ENCODE results near the gene FZD4. TPM values are rescaled to one million over a fixed set of nuclear protein-coding genes. Genes with fewer than 3 reads are reported as not detected.
"Not testable (repeated sequence)": the region's sequence is repeated elsewhere in the genome, so short reads cannot be mapped to it uniquely, and the experiment has no call there.

FZD4 gene
- total RNA-seq, 1 donor from 2014 or later, result 14.2 TPM

DNA sequence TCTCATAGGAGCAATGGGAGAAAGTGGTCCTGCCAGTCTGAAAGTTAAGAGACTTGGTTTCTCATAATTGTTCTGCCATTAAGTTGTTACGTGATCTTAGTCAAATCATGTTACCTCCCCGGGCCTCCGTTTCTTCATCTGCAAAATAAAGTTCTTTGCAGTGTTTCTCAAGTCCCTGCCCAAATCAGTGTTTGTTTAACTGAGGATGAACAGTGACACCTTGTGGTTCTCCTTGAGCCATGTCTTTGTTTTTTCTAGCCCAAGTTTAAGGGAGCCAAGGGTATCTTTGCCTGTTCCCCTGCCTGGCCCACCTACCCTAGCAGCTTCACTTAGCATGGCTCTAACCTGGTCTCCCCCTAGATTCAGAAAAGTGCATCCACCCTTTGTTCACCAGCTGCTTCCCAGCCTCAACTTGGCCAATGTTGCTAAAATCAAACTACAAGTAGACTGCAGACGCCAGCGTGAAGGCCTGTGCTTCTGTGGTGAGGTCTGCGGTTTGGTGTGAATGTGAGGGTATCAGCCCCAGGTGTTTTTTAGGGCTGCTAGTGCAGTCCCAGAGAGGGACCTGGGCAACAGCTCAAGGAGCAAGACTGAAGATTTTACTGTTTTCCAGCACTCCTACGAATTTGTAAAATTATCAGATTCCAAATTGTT, 35.5 kb downstream of the FZD4 start:
- DNase-seq (ENCODE audit: extremely low spot score, unreplicated experiment), result no peak
- H3K4me3 Mint-ChIP-seq (ENCODE audit: unreplicated experiment), result peak overlapping the region; percentile 12
- peaks cover 74% of the 10 kb centered on the region for H3K4me1 Mint-ChIP-seq (ENCODE audit: unreplicated experiment)
- TF ChIP-seq, protein P1, sequence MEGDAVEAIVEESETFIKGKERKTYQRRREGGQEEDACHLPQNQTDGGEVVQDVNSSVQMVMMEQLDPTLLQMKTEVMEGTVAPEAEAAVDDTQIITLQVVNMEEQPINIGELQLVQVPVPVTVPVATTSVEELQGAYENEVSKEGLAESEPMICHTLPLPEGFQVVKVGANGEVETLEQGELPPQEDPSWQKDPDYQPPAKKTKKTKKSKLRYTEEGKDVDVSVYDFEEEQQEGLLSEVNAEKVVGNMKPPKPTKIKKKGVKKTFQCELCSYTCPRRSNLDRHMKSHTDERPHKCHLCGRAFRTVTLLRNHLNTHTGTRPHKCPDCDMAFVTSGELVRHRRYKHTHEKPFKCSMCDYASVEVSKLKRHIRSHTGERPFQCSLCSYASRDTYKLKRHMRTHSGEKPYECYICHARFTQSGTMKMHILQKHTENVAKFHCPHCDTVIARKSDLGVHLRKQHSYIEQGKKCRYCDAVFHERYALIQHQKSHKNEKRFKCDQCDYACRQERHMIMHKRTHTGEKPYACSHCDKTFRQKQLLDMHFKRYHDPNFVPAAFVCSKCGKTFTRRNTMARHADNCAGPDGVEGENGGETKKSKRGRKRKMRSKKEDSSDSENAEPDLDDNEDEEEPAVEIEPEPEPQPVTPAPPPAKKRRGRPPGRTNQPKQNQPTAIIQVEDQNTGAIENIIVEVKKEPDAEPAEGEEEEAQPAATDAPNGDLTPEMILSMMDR (IDR thresholded peaks at IDR 0.05), result peak; percentile 78
- no peaks in the 10 kb centered on the region for H3K27me3 Mint-ChIP-seq (ENCODE audit: unreplicated experiment)
- peaks cover 3% of the 10 kb centered on the region for H3K36me3 Mint-ChIP-seq (ENCODE audit: unreplicated experiment)
- peaks cover 7% of the 10 kb centered on the region for H3K9me3 Mint-ChIP-seq (ENCODE audit: unreplicated experiment)
- H3K27ac Mint-ChIP-seq (ENCODE audit: unreplicated experiment), result peak overlapping the region; percentile 92

DNA sequence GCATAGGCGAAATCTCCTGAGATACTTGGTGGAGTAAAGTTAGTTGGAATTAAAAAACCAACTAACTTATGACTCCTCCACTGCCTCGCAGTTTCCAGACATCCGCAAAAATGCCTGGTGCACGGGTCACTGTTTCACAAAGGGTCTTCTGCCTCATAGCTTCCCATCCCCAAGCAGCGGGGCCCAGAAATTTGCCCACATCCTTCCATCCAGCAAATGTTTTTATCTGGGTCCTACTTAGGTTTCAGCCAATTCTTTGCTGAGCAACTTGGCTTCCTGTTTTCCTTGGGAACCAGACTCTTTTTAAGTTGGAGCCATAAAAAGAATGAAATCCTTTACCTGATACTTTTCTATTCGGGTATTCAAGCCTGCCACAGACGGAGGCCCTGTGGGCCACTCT, 36.2 kb downstream of the FZD4 start:
- no peaks in the 10 kb centered on the region for H3K27me3 Mint-ChIP-seq (ENCODE audit: unreplicated experiment)
- peaks cover 2% of the 10 kb centered on the region for H3K9me3 Mint-ChIP-seq (ENCODE audit: unreplicated experiment)
- no peak overlapping the region for H3K4me3 Mint-ChIP-seq (ENCODE audit: unreplicated experiment)
- TF ChIP-seq, protein P1 (IDR thresholded peaks at IDR 0.05), result no peak
- H3K4me1 Mint-ChIP-seq (ENCODE audit: unreplicated experiment), result peaks cover 74% of the 10 kb centered on the region
- peak overlapping the region; percentile 92 for H3K27ac Mint-ChIP-seq (ENCODE audit: unreplicated experiment)
- H3K36me3 Mint-ChIP-seq (ENCODE audit: unreplicated experiment), result peaks cover 3% of the 10 kb centered on the region
- DNase-seq (ENCODE audit: extremely low spot score, unreplicated experiment), result no peak

DNA sequence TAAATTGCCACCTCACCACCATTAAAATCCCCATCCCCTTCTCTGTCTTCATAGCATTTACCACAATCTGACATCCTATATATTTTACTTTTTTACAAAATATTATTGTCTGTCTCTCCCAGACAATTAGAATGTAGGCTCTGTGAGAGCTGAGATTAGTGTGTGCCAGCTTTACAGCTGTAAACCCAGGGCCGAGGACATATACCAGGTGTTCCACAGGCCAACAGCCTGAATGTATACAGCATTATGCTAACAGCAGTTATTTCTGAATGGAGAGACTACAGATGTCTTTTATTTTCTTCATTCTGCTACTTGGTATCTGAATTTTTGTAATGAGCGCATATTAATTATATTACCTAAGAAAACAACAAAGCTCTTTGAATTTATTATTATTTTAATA, 36.7 kb downstream of the FZD4 start:
- H3K36me3 Mint-ChIP-seq (ENCODE audit: unreplicated experiment), result peaks cover 4% of the 10 kb centered on the region
- peak overlapping the region; percentile 92 for H3K27ac Mint-ChIP-seq (ENCODE audit: unreplicated experiment)
- H3K4me1 Mint-ChIP-seq (ENCODE audit: unreplicated experiment), result peaks cover 74% of the 10 kb centered on the region
- DNase-seq (ENCODE audit: extremely low spot score, unreplicated experiment), result no peak
- H3K27me3 Mint-ChIP-seq (ENCODE audit: unreplicated experiment), result no peaks in the 10 kb centered on the region
- H3K9me3 Mint-ChIP-seq (ENCODE audit: unreplicated experiment), result peaks cover 2% of the 10 kb centered on the region
- no peak overlapping the region for H3K4me3 Mint-ChIP-seq (ENCODE audit: unreplicated experiment)
- TF ChIP-seq, protein P1 (IDR thresholded peaks at IDR 0.05), result no peak

DNA sequence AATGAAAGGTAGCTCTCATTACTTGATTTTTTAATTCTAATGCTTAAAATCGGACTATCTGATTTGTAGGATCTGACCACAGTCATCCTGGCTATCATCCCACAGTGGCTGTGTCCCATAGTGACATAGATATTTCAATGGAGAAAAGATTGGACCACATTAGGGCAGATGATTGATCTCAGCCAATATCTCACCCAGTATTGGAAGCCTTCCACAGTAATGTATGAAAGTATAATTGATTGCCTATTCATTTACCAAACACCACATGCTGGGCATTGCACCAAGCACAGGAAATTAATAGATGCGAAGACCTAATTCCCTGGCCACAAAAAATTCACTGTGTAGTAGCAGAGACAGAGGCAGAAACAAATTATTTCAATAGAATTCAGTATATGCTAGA, 37.6 kb downstream of the FZD4 start:
- peaks cover 10% of the 10 kb centered on the region for H3K36me3 Mint-ChIP-seq (ENCODE audit: unreplicated experiment)
- peak overlapping the region; percentile 92 for H3K27ac Mint-ChIP-seq (ENCODE audit: unreplicated experiment)
- TF ChIP-seq, protein P1 (IDR thresholded peaks at IDR 0.05), result no peak
- peaks cover 6% of the 10 kb centered on the region for H3K9me3 Mint-ChIP-seq (ENCODE audit: unreplicated experiment)
- no peak overlapping the region for H3K4me3 Mint-ChIP-seq (ENCODE audit: unreplicated experiment)
- H3K4me1 Mint-ChIP-seq (ENCODE audit: unreplicated experiment), result peaks cover 78% of the 10 kb centered on the region
- H3K27me3 Mint-ChIP-seq (ENCODE audit: unreplicated experiment), result no peaks in the 10 kb centered on the region
- no peak for DNase-seq (ENCODE audit: extremely low spot score, unreplicated experiment)

DNA sequence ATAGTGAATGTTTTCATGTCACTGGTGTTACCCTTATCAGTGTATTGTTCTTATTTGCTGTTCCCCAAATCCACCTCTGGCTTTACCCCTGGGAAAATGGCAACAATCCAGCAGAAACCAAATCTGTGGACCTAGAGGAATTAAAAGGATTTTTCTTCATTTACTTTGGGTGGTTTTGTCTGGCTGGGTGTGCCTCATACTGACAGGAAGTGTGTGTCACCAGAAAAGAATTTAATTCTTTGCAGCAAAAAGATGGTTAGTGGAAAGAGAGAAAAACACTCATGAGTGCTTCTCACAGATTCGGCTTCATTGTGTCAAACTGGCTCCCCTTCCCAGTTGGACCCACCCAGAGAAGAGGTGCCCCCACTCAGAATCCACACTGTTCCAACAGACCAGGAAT, 38.9 kb downstream of the FZD4 start:
- H3K27me3 Mint-ChIP-seq (ENCODE audit: unreplicated experiment), result no peaks in the 10 kb centered on the region
- H3K4me3 Mint-ChIP-seq (ENCODE audit: unreplicated experiment), result no peak overlapping the region
- no peak for DNase-seq (ENCODE audit: extremely low spot score, unreplicated experiment)
- peak overlapping the region; percentile 92 for H3K27ac Mint-ChIP-seq (ENCODE audit: unreplicated experiment)
- TF ChIP-seq, protein P1 (IDR thresholded peaks at IDR 0.05), result no peak
- H3K36me3 Mint-ChIP-seq (ENCODE audit: unreplicated experiment), result peaks cover 15% of the 10 kb centered on the region
- H3K9me3 Mint-ChIP-seq (ENCODE audit: unreplicated experiment), result peaks cover 16% of the 10 kb centered on the region
- peaks cover 72% of the 10 kb centered on the region for H3K4me1 Mint-ChIP-seq (ENCODE audit: unreplicated experiment)

DNA sequence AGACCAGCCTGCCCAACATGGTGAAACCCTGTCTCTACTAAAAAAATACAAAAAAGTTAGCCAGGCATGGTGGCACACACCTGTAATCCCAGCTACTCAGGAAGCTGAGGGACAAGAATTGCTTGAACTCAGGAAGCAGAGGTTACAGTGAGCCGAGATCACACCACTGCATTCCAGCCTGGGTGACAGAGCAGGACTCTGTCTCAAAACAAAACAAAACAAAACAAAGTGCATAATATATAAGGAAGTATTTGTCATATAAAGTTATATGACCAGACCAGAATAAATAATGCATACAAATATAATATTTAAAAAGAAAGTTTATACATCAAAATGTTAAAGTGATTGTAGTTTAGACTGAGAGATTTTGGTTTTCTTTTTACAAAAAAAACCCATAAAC, 39.3 kb downstream of the FZD4 start:
- Mint-ChIP-seq H3K27ac (ENCODE audit: unreplicated experiment) (peak overlapping the region; percentile 92), H3K4me1 (ENCODE audit: unreplicated experiment) (peaks cover 72% of the 10 kb centered on the region), H3K9me3 (ENCODE audit: unreplicated experiment) (peaks cover 18% of the 10 kb centered on the region), H3K36me3 (ENCODE audit: unreplicated experiment) (peaks cover 15% of the 10 kb centered on the region)
- not testable (repeated sequence) for H3K4me3 Mint-ChIP-seq (ENCODE audit: unreplicated experiment); DNase-seq (ENCODE audit: extremely low spot score, unreplicated experiment); H3K27me3 Mint-ChIP-seq (ENCODE audit: unreplicated experiment)
